ENCODE results near the gene SETX. TPM values are rescaled to one million over a fixed set of nuclear protein-coding genes. Genes with fewer than 3 reads are reported as not detected.

SETX gene
- total RNA-seq, 2 experiments from 2014 or later = 67.9 to 79.2 TPM

DNA sequence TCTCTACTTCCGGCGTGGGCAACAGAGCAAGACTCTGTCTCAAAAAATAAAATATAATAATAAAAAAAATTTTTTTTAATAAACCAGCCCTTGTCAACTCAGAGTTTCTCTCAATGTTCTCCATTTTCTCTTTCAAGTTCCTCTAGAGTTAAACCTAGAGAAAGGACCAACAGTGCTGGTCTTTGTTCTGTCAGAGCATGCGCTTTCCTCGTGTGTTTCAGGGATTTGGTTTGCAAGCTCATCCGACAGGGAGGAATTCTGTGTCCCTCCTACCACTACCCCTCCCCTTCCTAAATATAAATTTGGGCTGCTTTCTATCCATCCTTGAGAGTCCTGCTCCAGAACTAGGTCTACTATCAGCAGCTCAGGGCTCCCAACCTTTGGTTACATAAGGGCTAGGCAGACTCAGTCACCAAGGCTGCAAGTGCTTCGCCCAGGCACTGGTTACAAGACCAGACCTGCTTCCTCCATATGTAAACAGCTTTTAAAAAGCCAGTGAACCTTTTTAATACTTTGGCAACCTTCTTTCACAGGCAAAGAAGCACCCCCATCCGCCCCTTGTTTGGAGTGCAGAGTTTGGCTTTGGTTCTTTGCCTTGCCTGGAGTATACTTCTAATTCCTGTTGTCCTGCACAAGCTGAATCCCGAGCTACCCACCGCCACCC is 13.5 kb downstream of the SETX start:
- Histone ChIP-seq H3K79me2 (ENCODE audit: insufficient read depth, low read depth, low read length) (no peaks in the 10 kb centered on the region; the same call in 1 of the 2 replicates), H3K4me2 (ENCODE audit: low read length) (no peak overlapping the region), H4K20me1 (ENCODE audit: insufficient read depth, low read length) (0 out of 2 replicates have a peak, but pooled peaks cover 3% of the 10 kb centered on the region), H2AFZ (ENCODE audit: low read length) (no peak overlapping the region), H3K4me3 (ENCODE audit: low read depth, low read length, poor library complexity, severe bottlenecking) (no peak overlapping the region), H3K4me1 (ENCODE audit: insufficient read depth, low read length, poor library complexity, severe bottlenecking) (no peaks in the 10 kb centered on the region), H3K9me2 (ENCODE audit: insufficient read depth, low read length) (no peaks in the 10 kb centered on the region), H3K27ac (ENCODE audit: low read depth, low read length, poor library complexity, severe bottlenecking) (no peak overlapping the region), H3K9me3 (ENCODE audit: low read length) (no peaks in the 10 kb centered on the region), H3K36me3 (ENCODE audit: insufficient read depth, low read length) (peaks cover 97% of the 10 kb centered on the region)
- no peak for TF ChIP-seq EZH2phosphoT487 (IDR thresholded peaks at IDR 0.05; ENCODE audit: borderline replicate concordance, low read depth, low read length)
- TF ChIP-seq, protein P1, sequence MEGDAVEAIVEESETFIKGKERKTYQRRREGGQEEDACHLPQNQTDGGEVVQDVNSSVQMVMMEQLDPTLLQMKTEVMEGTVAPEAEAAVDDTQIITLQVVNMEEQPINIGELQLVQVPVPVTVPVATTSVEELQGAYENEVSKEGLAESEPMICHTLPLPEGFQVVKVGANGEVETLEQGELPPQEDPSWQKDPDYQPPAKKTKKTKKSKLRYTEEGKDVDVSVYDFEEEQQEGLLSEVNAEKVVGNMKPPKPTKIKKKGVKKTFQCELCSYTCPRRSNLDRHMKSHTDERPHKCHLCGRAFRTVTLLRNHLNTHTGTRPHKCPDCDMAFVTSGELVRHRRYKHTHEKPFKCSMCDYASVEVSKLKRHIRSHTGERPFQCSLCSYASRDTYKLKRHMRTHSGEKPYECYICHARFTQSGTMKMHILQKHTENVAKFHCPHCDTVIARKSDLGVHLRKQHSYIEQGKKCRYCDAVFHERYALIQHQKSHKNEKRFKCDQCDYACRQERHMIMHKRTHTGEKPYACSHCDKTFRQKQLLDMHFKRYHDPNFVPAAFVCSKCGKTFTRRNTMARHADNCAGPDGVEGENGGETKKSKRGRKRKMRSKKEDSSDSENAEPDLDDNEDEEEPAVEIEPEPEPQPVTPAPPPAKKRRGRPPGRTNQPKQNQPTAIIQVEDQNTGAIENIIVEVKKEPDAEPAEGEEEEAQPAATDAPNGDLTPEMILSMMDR (conservative IDR thresholded peaks at IDR 0.05; ENCODE audit: low read length) = no peak
- intact Hi-C loops (cut with micrococcal nuclease; ENCODE audit: unreplicated experiment) = no loop called here
- POLR2A ChIA-PET = interaction anchor here (0.7 kb wide), 1 partner anchor 50 kb away, joined by 3 read pairs; no protein-coding TSS in a partner anchor
- no TSS peak for BruUV-seq (replicated peaks)
- DNase-seq (ENCODE audit: low spot score) = no peak
- CTCF ChIA-PET (ENCODE audit: unreplicated experiment) = no interaction called here

DNA sequence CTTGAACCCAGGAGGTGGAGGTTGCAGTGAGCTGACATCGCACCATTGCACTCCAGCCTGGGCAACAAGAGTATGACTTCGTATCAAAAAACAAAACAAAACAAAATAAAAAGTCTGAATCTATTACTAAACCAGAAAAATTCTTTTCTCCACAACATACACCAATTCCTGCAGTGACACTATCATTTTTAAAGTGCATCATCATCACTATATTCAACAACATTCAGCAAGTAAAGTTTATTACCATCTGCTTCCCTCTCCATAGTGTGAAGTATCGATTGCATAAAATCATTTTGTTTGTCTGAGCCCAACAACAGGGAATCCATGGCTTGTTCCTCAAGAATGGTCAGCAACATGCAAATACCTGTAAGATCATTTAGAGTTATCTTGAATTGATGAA is 20.4 kb downstream of the SETX start:
- Histone ChIP-seq H3K79me2 (ENCODE audit: insufficient read depth, low read depth, low read length) (no peaks in the 10 kb centered on the region), H3K9me2 (ENCODE audit: insufficient read depth, low read length) (no peaks in the 10 kb centered on the region), H3K4me3 (ENCODE audit: low read depth, low read length, poor library complexity, severe bottlenecking) (no peak overlapping the region), H3K36me3 (ENCODE audit: insufficient read depth, low read length) (peaks cover 95% of the 10 kb centered on the region), H3K4me1 (ENCODE audit: insufficient read depth, low read length, poor library complexity, severe bottlenecking) (no peaks in the 10 kb centered on the region), H3K4me2 (ENCODE audit: low read length) (no peak overlapping the region), H4K20me1 (ENCODE audit: insufficient read depth, low read length) (no peaks in the 10 kb centered on the region), H2AFZ (ENCODE audit: low read length) (no peak overlapping the region), H3K27ac (ENCODE audit: low read depth, low read length, poor library complexity, severe bottlenecking) (no peak overlapping the region), H3K9me3 (ENCODE audit: low read length) (no peaks in the 10 kb centered on the region)
- BruUV-seq (replicated peaks) = no TSS peak
- no peak for DNase-seq (ENCODE audit: low spot score)
- TF ChIP-seq, protein P1 (conservative IDR thresholded peaks at IDR 0.05; ENCODE audit: low read length) = no peak
- no peak for TF ChIP-seq EZH2phosphoT487 (IDR thresholded peaks at IDR 0.05; ENCODE audit: borderline replicate concordance, low read depth, low read length)
- ChIA-PET POLR2A (no interaction called here), CTCF (ENCODE audit: unreplicated experiment) (no interaction called here)
- intact Hi-C loops (cut with micrococcal nuclease; ENCODE audit: unreplicated experiment) = no loop called here

GRCh38 chr9:132333556-132333955 is 21.2 kb downstream of the SETX start:
- BruUV-seq (replicated peaks) = no TSS peak
- TF ChIP-seq, protein P1 (conservative IDR thresholded peaks at IDR 0.05; ENCODE audit: low read length) = no peak
- no peak for TF ChIP-seq EZH2phosphoT487 (IDR thresholded peaks at IDR 0.05; ENCODE audit: borderline replicate concordance, low read depth, low read length)
- Histone ChIP-seq H4K20me1 (ENCODE audit: insufficient read depth, low read length) (no peaks in the 10 kb centered on the region), H3K4me3 (ENCODE audit: low read depth, low read length, poor library complexity, severe bottlenecking) (no peak overlapping the region), H3K9me3 (ENCODE audit: low read length) (no peaks in the 10 kb centered on the region), H3K4me2 (ENCODE audit: low read length) (no peak overlapping the region), H3K36me3 (ENCODE audit: insufficient read depth, low read length) (peaks cover 95% of the 10 kb centered on the region), H3K9me2 (ENCODE audit: insufficient read depth, low read length) (no peaks in the 10 kb centered on the region), H3K27ac (ENCODE audit: low read depth, low read length, poor library complexity, severe bottlenecking) (no peak overlapping the region), H3K79me2 (ENCODE audit: insufficient read depth, low read depth, low read length) (no peaks in the 10 kb centered on the region), H2AFZ (ENCODE audit: low read length) (no peak overlapping the region), H3K4me1 (ENCODE audit: insufficient read depth, low read length, poor library complexity, severe bottlenecking) (no peaks in the 10 kb centered on the region)
- ChIA-PET POLR2A (no interaction called here), CTCF (ENCODE audit: unreplicated experiment) (no interaction called here)
- intact Hi-C loops (cut with micrococcal nuclease; ENCODE audit: unreplicated experiment) = no loop called here
- DNase-seq (ENCODE audit: low spot score) = no peak

Measured in OCI-LY7 (cell line).